GM21526 (cell line): ENCODE results near the gene GPT2.
"Not testable (repeated sequence)": the region's sequence is repeated elsewhere in the genome, so short reads cannot be mapped to it uniquely, and the experiment has no call there.

ENCODE experiments used
- ATAC-seq: cut with Tn5 transposase; IDR thresholded peaks from one replicate; pipeline ENCODE4 v1.9.1; 2021; ENCODE audit warnings: moderate library complexity; ENCODE audit not compliant: unreplicated experiment, low FRiP score

Gene GPT2

GRCh38 chr16:46918400-46918799, 34.2 kb downstream of the GPT2 start:
- no peak for ATAC-seq

- ATAC-seq = peak; percentile 87
Observed at GRCh38 chr16:46918905-46919792, 35.0 kb downstream of the GPT2 start.

GRCh38 chr16:46920402-46921068, 36.4 kb downstream of the GPT2 start:
- ATAC-seq = no peak

DNA sequence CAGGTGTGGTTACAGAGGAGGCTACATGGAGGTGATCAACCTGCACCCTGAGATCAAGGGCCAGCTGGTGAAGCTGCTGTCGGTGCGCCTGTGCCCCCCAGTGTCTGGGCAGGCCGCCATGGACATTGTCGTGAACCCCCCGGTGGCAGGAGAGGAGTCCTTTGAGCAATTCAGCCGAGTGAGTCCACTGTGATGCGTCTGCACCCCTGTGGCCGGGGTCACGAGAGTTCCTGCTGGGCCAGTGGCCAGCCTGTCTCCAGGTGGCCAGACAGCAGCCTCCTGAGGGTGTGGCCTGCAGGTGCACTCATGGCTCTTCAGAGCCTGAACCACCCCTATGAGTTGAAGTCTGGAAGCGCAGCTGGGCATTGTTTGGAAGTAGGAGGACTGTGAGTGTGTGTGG, 38.1 kb downstream of the GPT2 start:
- no peak for ATAC-seq

DNA sequence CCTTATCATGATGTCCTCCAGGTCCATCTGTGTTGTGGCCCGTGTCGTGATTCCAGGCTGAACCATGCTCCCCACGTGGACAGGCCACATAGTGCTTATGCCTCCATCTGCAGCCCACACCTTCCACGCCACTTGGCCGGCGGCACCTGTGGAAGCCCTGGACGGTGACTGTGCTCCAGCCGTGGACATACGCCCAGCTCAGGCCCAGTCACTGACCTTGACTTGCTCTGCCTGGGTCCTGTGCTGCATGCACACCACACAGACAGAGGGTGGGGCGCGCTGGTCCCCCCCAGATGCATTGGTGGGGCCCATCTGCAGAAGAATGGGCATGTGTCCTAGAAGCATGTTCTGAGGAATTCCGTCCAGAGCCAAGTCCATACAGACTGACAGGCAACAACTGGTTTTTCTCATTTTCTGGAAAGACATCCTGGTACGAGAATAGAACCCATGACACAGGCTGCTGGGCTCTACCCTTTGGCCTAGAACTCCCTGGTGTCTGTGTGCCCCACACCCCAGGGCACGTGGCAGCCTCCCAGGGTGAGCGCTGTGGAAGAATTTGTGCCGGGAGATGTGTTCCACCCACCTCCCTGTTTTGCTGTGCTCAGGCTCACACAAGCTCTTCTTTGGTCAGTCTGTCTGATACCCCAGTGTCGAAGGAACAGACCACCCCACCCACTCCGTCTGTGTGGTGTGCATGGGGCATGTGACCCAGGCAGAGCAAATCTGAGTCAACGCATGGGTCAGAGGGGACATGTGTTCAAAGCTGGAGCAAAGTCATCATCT, 39.5 kb downstream of the GPT2 start:
- ATAC-seq = no peak

- ATAC-seq = no peak
Observed at GRCh38 chr16:46924402-46924801, 40.2 kb downstream of the GPT2 start.

DNA sequence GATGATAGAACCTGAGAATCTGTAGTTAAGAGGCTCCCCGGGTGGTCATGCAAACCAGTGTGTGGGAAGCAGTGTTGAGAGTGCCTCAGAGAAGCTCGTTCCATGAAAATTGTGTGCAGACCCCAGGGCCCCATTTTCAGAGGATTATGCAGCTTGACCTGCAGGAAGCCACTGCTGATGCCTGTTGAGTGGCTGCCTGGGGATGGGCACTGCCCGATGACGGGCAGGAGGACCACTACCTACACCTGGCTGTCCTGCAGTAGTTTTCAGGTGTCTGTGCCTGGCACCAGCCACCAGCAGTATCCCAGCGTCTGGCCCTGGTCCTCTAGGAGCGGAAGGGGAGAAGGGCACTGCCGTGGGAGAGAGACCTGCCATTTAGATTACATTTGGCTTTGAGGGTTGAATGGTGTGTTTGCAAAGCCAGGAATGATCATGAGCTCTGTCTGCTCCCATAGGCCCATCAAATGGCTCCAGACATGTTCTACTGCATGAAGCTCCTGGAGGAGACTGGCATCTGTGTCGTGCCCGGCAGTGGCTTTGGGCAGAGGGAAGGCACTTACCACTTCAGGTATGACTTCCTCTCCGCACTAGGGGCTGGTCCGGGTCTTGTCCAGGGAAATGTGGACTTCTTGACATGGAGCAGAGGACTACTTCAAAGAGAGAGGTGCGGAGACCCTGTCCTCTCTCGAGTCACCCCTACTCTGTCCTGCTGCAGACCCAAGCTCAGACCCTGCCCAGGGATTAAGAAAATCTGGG, 42.5 kb downstream of the GPT2 start:
- no peak for ATAC-seq

DNA sequence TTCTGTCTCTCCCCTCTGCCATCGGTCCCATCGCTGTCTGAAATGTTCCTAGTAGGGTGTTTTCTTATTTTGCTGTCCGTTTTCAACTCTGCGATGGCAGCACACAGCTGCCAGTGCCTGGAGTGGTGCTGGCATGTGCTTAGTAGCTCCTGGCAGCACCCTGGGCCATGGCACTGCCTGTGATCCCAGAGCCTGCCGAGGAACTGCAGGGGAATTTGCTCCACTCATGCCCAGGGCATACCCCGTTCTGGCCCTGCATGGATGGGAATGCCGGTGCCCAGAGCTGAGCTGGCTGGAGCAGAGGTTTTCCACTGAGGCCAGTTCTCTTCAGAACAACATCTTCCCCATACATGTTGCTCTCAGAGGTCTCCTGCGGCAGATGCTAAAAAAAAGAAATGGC, 43.1 kb downstream of the GPT2 start:
- no peak for ATAC-seq

- no peak for ATAC-seq
Observed at GRCh38 chr16:46928811-46929210, 44.6 kb downstream of the GPT2 start.

GRCh38 chr16:46929378-46930332, 45.5 kb downstream of the GPT2 start:
- ATAC-seq = no peak

DNA sequence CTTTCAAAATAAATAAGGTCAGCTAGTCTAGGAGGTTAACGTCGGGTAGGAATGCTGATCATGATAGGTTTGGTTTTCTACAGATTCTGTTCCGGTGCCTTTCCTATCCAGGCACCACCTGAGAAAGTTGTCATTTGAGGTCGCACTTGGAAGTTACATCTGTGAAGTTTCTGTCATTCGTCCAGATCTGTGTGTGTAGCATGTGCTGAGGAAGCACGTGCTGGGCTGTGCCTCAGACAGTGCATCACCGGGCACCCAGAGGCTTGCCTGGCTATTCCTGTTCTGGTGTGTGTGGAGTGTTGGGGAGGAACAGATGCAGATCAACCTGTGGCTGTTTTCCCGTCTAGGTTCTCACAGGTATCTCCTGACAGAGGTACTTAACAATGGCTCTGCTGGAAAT, 46.7 kb downstream of the GPT2 start:
- no peak for ATAC-seq

GRCh38 chr16:46932802-46933201, 48.6 kb downstream of the GPT2 start:
- no peak for ATAC-seq

GRCh38 chr16:46937536-46937935, 53.4 kb downstream of the GPT2 start:
- no peak for ATAC-seq

DNA sequence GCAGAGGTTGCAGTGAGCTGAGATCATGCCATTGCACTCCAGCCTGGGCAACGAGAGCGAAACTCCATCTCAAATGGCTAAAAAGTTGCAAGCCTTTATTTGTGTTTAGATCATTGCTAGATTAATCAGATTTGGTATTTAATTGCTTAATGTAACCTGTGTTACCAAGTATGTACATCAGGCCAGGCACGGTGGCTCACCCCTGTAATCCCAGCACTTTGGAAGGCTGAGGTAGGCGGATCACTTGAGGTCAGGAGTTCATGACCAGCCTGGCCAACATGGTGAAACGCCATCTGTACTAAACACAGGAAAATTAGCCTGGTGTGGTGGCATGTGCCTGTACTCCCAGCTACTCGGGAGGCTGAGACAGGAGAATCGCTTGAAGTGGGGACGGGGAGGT, 60.6 kb downstream of the GPT2 start:
- ATAC-seq = not testable (repeated sequence)

GRCh38 chr16:46947900-46948547, 63.9 kb downstream of the GPT2 start:
- ATAC-seq = no peak

DNA sequence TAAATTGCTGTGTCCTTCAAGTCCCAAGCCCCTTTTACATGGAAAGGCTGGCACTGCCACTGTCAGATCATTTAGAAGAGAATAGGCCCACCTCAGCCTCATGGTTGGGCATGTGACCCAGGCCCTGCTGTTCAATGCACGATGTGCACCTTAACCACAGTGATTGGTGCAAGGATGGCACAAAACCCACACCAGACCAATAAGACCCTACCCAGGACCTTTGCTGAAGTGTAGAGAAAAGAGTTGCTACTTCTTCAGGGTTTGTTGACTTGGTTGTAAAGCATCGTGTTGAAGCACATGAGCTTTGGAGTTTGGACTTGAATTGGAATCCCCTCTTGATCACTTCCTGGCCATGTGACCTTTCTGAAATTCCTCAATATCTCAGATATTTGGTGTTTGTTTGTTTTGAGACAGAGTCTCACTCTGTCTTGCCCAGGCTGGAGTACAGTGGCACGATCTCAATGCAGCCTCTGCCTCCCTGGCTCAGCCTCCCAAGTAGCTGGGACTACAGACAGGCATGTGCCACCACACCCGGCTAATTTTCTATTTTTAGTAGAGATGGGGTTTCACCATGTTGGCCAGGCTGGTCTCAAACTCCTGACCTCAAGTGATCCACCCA, 64.5 kb downstream of the GPT2 start:
- ATAC-seq = no peak

DNA sequence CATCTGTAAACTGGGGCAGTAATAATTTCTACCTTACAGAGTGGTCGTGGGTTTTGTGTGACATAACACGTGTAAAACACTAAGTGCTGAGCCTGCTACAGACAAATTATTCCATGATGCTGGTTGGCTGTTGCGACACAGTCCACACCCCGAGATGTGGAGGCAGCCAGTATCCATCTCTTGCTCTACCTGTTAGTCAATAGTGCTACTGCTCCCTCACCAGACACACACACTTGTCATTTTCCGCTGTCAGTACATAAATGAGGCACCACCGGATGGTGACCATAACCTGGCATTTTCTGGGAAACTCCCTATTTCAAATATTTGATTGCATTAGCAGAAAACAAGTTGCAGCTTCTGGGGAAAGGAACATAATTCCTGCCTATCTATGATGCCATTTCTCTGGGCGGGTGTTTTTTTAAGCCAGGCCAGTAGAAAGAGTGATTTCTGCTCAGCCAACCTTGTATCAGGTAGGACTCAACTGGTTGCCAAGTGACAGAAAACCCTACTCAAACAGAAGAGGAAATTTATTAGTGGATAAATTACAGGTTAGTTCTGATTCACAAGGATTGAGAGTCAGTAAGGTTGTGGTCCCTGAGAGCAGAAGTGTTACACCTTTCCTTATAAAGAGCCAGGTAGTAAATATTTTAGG, 65.2 kb downstream of the GPT2 start:
- no peak for ATAC-seq

- ATAC-seq = no peak
Observed at GRCh38 chr16:46950009-46950408, 65.8 kb downstream of the GPT2 start.
